GM12864 (cell line): Measurements from ENCODE around the gene CEP41.

Experiments
- DNase-seq: peaks from one replicate; pipeline ENCODE4 v3.0.0-alpha.2; 2011; ENCODE audit warnings: low read depth
- H3K4me3 ChIP-seq: 2 replicates; pipeline ENCODE4 v1.5.1; 2011; ENCODE audit warnings: mild to moderate bottlenecking, low read depth, low read length, control low read depth
- TF ChIP-seq, protein P1 (sequence below): IDR thresholded peaks from 2 replicates; pipeline ENCODE4 v1.5.1; 2011; ENCODE audit warnings: low read depth, mild to moderate bottlenecking, moderate library complexity, low read length, control low read depth, inconsistent platforms; ENCODE audit errors: missing control alignments

CEP41 gene

GRCh38 chr7:130444751-130445407 is 4.1 kb upstream of the CEP41 start:
- no peak overlapping the region for H3K4me3 ChIP-seq
- TF ChIP-seq, protein P1, sequence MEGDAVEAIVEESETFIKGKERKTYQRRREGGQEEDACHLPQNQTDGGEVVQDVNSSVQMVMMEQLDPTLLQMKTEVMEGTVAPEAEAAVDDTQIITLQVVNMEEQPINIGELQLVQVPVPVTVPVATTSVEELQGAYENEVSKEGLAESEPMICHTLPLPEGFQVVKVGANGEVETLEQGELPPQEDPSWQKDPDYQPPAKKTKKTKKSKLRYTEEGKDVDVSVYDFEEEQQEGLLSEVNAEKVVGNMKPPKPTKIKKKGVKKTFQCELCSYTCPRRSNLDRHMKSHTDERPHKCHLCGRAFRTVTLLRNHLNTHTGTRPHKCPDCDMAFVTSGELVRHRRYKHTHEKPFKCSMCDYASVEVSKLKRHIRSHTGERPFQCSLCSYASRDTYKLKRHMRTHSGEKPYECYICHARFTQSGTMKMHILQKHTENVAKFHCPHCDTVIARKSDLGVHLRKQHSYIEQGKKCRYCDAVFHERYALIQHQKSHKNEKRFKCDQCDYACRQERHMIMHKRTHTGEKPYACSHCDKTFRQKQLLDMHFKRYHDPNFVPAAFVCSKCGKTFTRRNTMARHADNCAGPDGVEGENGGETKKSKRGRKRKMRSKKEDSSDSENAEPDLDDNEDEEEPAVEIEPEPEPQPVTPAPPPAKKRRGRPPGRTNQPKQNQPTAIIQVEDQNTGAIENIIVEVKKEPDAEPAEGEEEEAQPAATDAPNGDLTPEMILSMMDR, result no peak
- no peak for DNase-seq

- no peak overlapping the region for H3K4me3 ChIP-seq
- DNase-seq, result no peak
- TF ChIP-seq, protein P1, result no peak
Observed at GRCh38 chr7:130444234-130444633, 3.4 kb upstream of the CEP41 start.

- TF ChIP-seq, protein P1, result no peak
- H3K4me3 ChIP-seq, result no peak overlapping the region
- no peak for DNase-seq
Observed at GRCh38 chr7:130442601-130443000, 1.8 kb upstream of the CEP41 start.

GRCh38 chr7:130441408-130441869 is 623 bp upstream of the CEP41 start:
- DNase-seq, result no peak
- TF ChIP-seq, protein P1, result no peak
- H3K4me3 ChIP-seq, result peak overlapping the region; percentile 39; the same call in 1 of the 2 replicates

DNA sequence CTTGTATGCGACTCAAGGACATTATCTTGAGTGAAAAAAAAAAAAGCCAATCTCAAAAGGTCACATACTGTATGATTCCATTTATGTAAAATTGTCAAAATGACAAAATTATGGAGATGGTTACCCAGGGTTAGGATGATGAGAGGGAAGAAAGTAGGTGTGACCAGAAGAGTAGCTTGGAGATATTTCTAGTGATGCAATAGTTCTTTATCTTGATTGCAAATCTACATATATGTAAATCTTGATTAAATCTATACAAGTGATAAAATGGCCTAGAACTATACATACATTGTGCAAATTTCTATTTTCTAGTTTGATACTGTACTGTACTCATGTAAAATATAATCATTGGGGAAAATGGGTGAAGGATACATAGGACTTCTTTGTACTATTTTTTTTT is 4.6 kb downstream of the CEP41 start:
- H3K4me3 ChIP-seq, result no peak overlapping the region
- TF ChIP-seq, protein P1, result no peak
- DNase-seq, result no peak

- no peak overlapping the region for H3K4me3 ChIP-seq
- TF ChIP-seq, protein P1, result no peak
- DNase-seq, result no peak
Observed at GRCh38 chr7:130435311-130435854, 5.4 kb downstream of the CEP41 start.

DNA sequence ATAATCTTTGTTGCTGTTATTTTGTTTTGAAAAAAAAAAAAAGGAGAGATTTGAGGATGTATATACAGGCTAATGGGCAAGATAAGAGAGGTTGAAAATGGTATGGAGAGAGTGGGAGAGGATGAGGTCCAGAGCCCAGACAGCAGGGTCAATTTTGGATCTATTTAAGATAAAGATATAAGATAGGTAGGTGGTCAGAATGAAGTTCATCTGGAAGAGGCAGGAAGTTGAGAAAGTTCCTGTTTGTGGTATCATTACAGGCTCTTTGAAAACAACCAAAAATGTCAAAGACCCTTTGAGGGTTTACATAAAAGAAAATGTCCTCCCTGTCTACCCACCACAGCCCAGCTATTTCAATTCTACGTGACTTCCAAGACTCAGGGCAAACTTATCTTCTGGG is 7.5 kb downstream of the CEP41 start:
- no peak for DNase-seq
- TF ChIP-seq, protein P1, result no peak
- no peak overlapping the region for H3K4me3 ChIP-seq
